Spinal cord (tissue), 10 donors: ENCODE data around the gene NBPF26. TPM values are rescaled to one million over a fixed set of nuclear protein-coding genes. Genes with fewer than 3 reads are reported as not detected.
"Not testable (repeated sequence)": the region's sequence is repeated elsewhere in the genome, so short reads cannot be mapped to it uniquely, and the experiment has no call there.

ENCODE experiments used
- DNase-seq, 6 donors: peaks; one replicate each; pipeline versions ENCODE4 v3.0.0 to v3.0.0-alpha.2; 2013 to 2015; ENCODE audit warnings: low spot score in 6 of 6, low read depth in 4 of 6
- H3K27ac ChIP-seq: one replicate; pipeline ENCODE4 v1.5.1; 2013; ENCODE audit warnings: low read depth, low read length, control low read depth
- H3K27me3 ChIP-seq: one replicate; pipeline ENCODE4 v1.6.1; 2013; ENCODE audit warnings: low read length; ENCODE audit not compliant: control insufficient read depth, insufficient read depth
- H3K36me3 ChIP-seq: one replicate; pipeline ENCODE4 v1.6.1; 2013; ENCODE audit warnings: low read length; ENCODE audit not compliant: control insufficient read depth, insufficient read depth
- H3K4me1 ChIP-seq: one replicate; pipeline ENCODE4 v1.6.1; 2013; ENCODE audit warnings: low read length; ENCODE audit not compliant: control insufficient read depth, insufficient read depth
- H3K4me3 ChIP-seq: one replicate; pipeline ENCODE4 v1.5.1; 2013; ENCODE audit warnings: low read depth, low read length, control low read depth
- H3K9me3 ChIP-seq: one replicate; pipeline ENCODE4 v1.6.1; 2013; ENCODE audit warnings: low read length; ENCODE audit not compliant: control insufficient read depth, insufficient read depth
- WGBS: methylation state at CpG from one replicate; pipeline ENCODE4 v1.1.5; 2013; ENCODE audit warnings: missing lambda C conversion rate; ENCODE audit not compliant: insufficient coverage; 5-methylcytosine and 5-hydroxymethylcytosine counted together
- long read RNA-seq, 4 donors: transcript quantifications; one replicate each; lab custom pipeline, GENCODE V29; 2026
- polyA plus RNA-seq, 2 donors: library from polyadenylated mRNA; unstranded; fragments of 120-200 nt; gene quantifications; one replicate each; pipeline ENCODE4 v1.2.1, GENCODE V29; 2013; ENCODE audit not compliant: insufficient read length in 2 of 2
- total RNA-seq, 2 donors: library from RNA; depleted of rRNA in 1 of 2; stranded (reverse); fragments of 120-200 nt in 1 of 2; fragments of >200 nt in 1 of 2; gene quantifications; one replicate each; pipeline versions ENCODE4 v1.2.3 to v1.2.4, GENCODE V29; 2013 to 2014
- donor health status: healthy.

NBPF26 gene
- total RNA-seq (10 to 100 TPM; 30.0 to 41.9 TPM), polyA plus RNA-seq (1 to 10 TPM; 8.4 to 9.2 TPM)
- long read RNA-seq, donor 1, result 0 reads
- long read RNA-seq, donor 2, result 0 reads
- long read RNA-seq, donor 3, result 0 reads
- long read RNA-seq, donor 4, result 0 reads

GRCh38 chr1:120723715-120724402, at the start of gene NBPF26:
NBPF26 (plus strand) TSS chr1:120723945.
- not testable (repeated sequence) for H3K27me3 ChIP-seq, H3K36me3 ChIP-seq, H3K9me3 ChIP-seq, H3K4me1 ChIP-seq
- peak in 5 of 6 donors; percentile 3 to 87 (median 42) for DNase-seq
- Histone ChIP-seq H3K4me3 (peak within 1 kb of the TSS; percentile 32), H3K27ac (peak within 1 kb of the TSS; percentile 57)
- 0% methylated on average over 27 of the region's 74 CpGs for WGBS

DNA sequence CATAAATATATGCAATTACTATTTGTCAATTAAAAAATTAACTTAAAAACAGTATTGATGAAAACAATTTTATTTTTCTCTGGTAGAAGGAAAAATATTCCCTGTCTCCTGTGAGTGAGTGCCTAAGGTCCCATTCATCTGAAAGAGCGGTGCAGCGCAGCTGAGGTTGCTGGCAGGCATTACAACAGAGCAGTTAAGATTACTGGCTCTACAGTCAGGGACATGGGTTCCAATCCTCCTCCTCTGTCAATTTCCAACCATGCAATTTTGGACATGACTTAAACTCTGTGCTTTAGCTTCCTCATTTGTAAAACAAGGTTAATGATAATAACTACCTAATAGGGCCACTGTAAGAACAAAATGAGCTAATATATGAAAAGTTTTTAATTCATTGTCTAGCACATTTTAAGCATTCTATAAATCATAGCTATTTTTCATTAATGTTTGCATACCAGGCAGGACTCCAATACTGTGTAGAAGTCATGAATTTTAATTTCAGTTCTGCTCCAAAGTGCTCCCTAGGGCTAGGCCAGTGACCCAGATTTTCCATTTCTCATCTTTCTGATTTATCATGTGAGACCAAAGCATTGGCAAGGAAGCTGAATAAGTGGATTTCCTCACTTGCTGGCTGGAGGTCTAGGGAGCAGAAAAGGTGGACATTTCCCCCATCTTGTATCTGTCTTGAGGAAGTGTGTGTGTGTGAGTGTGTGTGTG, 43.5 kb upstream of the NBPF26 start:
- H3K27ac ChIP-seq, H3K9me3 ChIP-seq, DNase-seq, H3K27me3 ChIP-seq, H3K4me1 ChIP-seq, H3K36me3 ChIP-seq, H3K4me3 ChIP-seq: not testable (repeated sequence)
- no CpG with 5 or more reads among the region's 2 CpGs for WGBS

GRCh38 chr1:120680938-120681337, 42.8 kb upstream of the NBPF26 start:
- not testable (repeated sequence) for H3K36me3 ChIP-seq, DNase-seq, H3K4me1 ChIP-seq, H3K9me3 ChIP-seq, H3K27ac ChIP-seq, H3K27me3 ChIP-seq, H3K4me3 ChIP-seq
- no CpG with 5 or more reads among the region's 2 CpGs for WGBS

GRCh38 chr1:120684397-120684796, 39.3 kb upstream of the NBPF26 start:
- not testable (repeated sequence) for H3K9me3 ChIP-seq, H3K27ac ChIP-seq, H3K36me3 ChIP-seq, H3K4me3 ChIP-seq, H3K27me3 ChIP-seq, H3K4me1 ChIP-seq, DNase-seq
- no CpG with 5 or more reads among the region's 2 CpGs for WGBS

DNA sequence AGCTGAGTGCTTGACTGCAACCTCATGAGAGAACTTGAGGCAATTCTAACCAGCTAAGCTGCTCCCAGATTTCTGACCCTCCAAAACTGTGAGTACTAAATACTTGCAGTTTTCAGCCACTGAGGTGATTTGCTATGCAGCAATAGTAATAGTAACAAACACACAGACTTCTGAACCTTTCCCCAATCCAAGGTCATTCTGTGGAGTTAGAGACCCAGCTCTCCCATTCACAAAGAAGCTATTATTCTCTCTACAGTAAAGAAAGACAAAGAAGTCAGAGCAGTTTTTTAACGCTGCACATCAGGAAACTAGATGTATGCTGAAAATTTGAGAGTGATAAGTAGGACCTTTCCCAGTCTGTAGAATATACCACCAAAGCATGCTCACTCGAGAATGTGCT, 38.1 kb upstream of the NBPF26 start:
- DNase-seq, H3K36me3 ChIP-seq, H3K27me3 ChIP-seq, H3K4me1 ChIP-seq, H3K9me3 ChIP-seq, H3K27ac ChIP-seq, H3K4me3 ChIP-seq: not testable (repeated sequence)
- WGBS, result no CpG with 5 or more reads among the region's 2 CpGs

GRCh38 chr1:120687250-120687649, 36.5 kb upstream of the NBPF26 start:
- not testable (repeated sequence) for H3K4me3 ChIP-seq, H3K36me3 ChIP-seq, H3K27me3 ChIP-seq, H3K4me1 ChIP-seq, H3K27ac ChIP-seq, DNase-seq, H3K9me3 ChIP-seq
- no CpG with 5 or more reads among the region's 6 CpGs for WGBS

- not testable (repeated sequence) for H3K27ac ChIP-seq, H3K36me3 ChIP-seq, H3K9me3 ChIP-seq, H3K27me3 ChIP-seq, H3K4me1 ChIP-seq
- peak in 1 of 6 donors; percentile 1 for DNase-seq
- WGBS, result no CpG with 5 or more reads among the region's 53 CpGs
- peak overlapping the region; percentile 12 for H3K4me3 ChIP-seq
Measured at GRCh38 chr1:120700807-120701562, 22.8 kb upstream of the NBPF26 start.

DNA sequence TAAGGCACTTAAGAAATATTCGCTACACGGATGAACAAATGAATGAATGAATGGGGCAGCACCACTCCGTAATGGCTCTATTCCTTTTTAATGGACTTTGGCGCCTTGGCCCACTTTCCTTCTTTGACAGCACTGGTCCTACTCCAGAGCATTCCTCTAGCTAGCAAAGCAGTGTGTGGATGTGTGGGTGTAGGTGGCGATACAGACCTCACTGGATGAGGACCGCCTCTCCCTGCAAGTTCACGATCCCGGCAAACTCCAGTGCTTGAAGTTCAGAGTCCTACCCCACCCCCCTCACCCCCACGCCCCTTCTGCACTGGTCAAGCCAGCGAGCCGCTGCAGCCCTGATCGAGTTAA, 409 bp upstream of the NBPF26 start:
- not testable (repeated sequence) for H3K27me3 ChIP-seq, H3K4me1 ChIP-seq, H3K9me3 ChIP-seq, H3K4me3 ChIP-seq, DNase-seq, H3K36me3 ChIP-seq, H3K27ac ChIP-seq
- no CpG with 5 or more reads among the region's 12 CpGs for WGBS

- WGBS, result no CpG with 5 or more reads among the region's 28 CpGs
- H3K27me3 ChIP-seq, H3K9me3 ChIP-seq, H3K36me3 ChIP-seq, H3K27ac ChIP-seq, DNase-seq, H3K4me1 ChIP-seq: not testable (repeated sequence)
- H3K4me3 ChIP-seq, result peak overlapping the region; percentile 32
Measured at GRCh38 chr1:120724507-120724906, 762 bp downstream of the NBPF26 start.
